H9 (cell line): ENCODE results near the gene CD300H. TPM values are rescaled to one million over a fixed set of nuclear protein-coding genes. Genes with fewer than 3 reads are reported as not detected.

ENCODE experiments used
- DNase-seq: peaks from one replicate; pipeline ENCODE4 v3.0.0-alpha.2; 2017
- H2AFZ ChIP-seq: one replicate; pipeline ENCODE4 v1.6.1; 2013; ENCODE audit warnings: mild to moderate bottlenecking, low read length, control low read depth, moderate library complexity
- H2AK5ac ChIP-seq: 2 replicates; pipeline ENCODE4 v1.6.1; 2013; ENCODE audit warnings: low read length, control low read depth, mixed read lengths; ENCODE audit not compliant: insufficient read length
- H2BK120ac ChIP-seq: one replicate; pipeline ENCODE4 v1.6.1; 2013; ENCODE audit warnings: low read depth, mild to moderate bottlenecking, low read length, control low read depth, inconsistent platforms; ENCODE audit not compliant: poor library complexity, severe bottlenecking
- H2BK12ac ChIP-seq: 2 replicates; pipeline ENCODE4 v1.6.1; 2013; ENCODE audit warnings: low read length, control low read depth, mixed read lengths, low read depth; ENCODE audit not compliant: insufficient read length
- H2BK15ac ChIP-seq: 2 replicates; pipeline ENCODE4 v1.6.1; 2013; ENCODE audit warnings: low read depth, low read length, control low read depth
- H2BK20ac ChIP-seq: one replicate; pipeline ENCODE4 v1.6.1; 2013; ENCODE audit warnings: low read depth, mild to moderate bottlenecking, low read length, control low read depth, inconsistent platforms; ENCODE audit not compliant: poor library complexity, severe bottlenecking
- H2BK5ac ChIP-seq: 2 replicates; pipeline ENCODE4 v1.6.1; 2013; ENCODE audit warnings: low read length, control low read depth, mixed read lengths; ENCODE audit not compliant: insufficient read length
- H3K14ac ChIP-seq: 2 replicates; pipeline ENCODE4 v1.6.1; 2013; ENCODE audit warnings: low read length, control low read depth; ENCODE audit not compliant: insufficient read depth
- H3K18ac ChIP-seq: 2 replicates; pipeline ENCODE4 v1.6.1; 2013; ENCODE audit warnings: low read depth, mild to moderate bottlenecking, mixed read lengths, low read length, control low read depth; ENCODE audit not compliant: insufficient read length
- H3K23ac ChIP-seq: 2 replicates; pipeline ENCODE4 v1.6.1; 2013; ENCODE audit warnings: low read length, control low read depth, mixed read lengths, low read depth; ENCODE audit not compliant: insufficient read length
- H3K23me2 ChIP-seq: 2 replicates; pipeline ENCODE4 v1.6.1; 2013; ENCODE audit warnings: low read depth, mild to moderate bottlenecking, mixed read lengths, low read length, control low read depth; ENCODE audit not compliant: insufficient read length, poor library complexity, severe bottlenecking
- H3K27ac ChIP-seq: 2 replicates; pipeline ENCODE4 v1.5.1; 2013; ENCODE audit warnings: low read length, control low read depth, mixed read lengths, low read depth; ENCODE audit not compliant: insufficient read length
- H3K27me3 ChIP-seq: 2 replicates; pipeline ENCODE4 v1.6.1; 2013; ENCODE audit warnings: low read length, control low read depth, inconsistent platforms; ENCODE audit not compliant: insufficient read depth
- H3K4ac ChIP-seq: 2 replicates; pipeline ENCODE4 v1.6.1; 2013; ENCODE audit warnings: low read depth, mild to moderate bottlenecking, control low read depth, inconsistent platforms, low read length, moderate library complexity
- H3K4me1 ChIP-seq: 2 replicates; pipeline ENCODE4 v1.6.1; 2013; ENCODE audit warnings: low read length, control low read depth, inconsistent platforms; ENCODE audit not compliant: insufficient read depth
- H3K4me2 ChIP-seq: 2 replicates; pipeline ENCODE4 v1.6.1; 2013; ENCODE audit warnings: low read length, control low read depth, mixed read lengths; ENCODE audit not compliant: insufficient read length, insufficient read depth
- H3K56ac ChIP-seq: 2 replicates; pipeline ENCODE4 v1.6.1; 2013; ENCODE audit warnings: low read depth, mild to moderate bottlenecking, mixed read lengths, low read length, control low read depth; ENCODE audit not compliant: insufficient read length
- H3K79me1 ChIP-seq: 2 replicates; pipeline ENCODE4 v1.6.1; 2013; ENCODE audit warnings: low read depth, mild to moderate bottlenecking, moderate library complexity, low read length, control low read depth, inconsistent platforms; ENCODE audit not compliant: insufficient read depth, poor library complexity, severe bottlenecking
- H3K79me2 ChIP-seq: 2 replicates; pipeline ENCODE4 v1.6.1; 2013; ENCODE audit warnings: low read length, control low read depth, inconsistent platforms; ENCODE audit not compliant: insufficient read depth
- H3K9ac ChIP-seq: 2 replicates; pipeline ENCODE4 v1.6.1; 2013; ENCODE audit warnings: low read length, control low read depth, mixed read lengths; ENCODE audit not compliant: insufficient read length; ENCODE audit errors: extremely low read depth
- H3K9me3 ChIP-seq: one replicate; pipeline ENCODE4 v1.6.1; 2013; ENCODE audit warnings: low read depth, low read length, inconsistent platforms; ENCODE audit not compliant: control insufficient read depth
- H3T11ph ChIP-seq: one replicate; pipeline ENCODE4 v1.6.1; 2013; ENCODE audit warnings: mild to moderate bottlenecking, low read length, control low read depth, inconsistent platforms
- H4K20me1 ChIP-seq: one replicate; pipeline ENCODE4 v1.6.1; 2013; ENCODE audit not compliant: control insufficient read depth, insufficient read length, insufficient read depth
- H4K5ac ChIP-seq: 2 replicates; pipeline ENCODE4 v1.6.1; 2013; ENCODE audit warnings: low read depth, mild to moderate bottlenecking, mixed read lengths, low read length, control low read depth; ENCODE audit not compliant: insufficient read length
- H4K8ac ChIP-seq: replicated peaks from 2 replicates; pipeline ENCODE4 v1.6.1; 2013; ENCODE audit warnings: low read length, control low read depth, mixed read lengths, low read depth; ENCODE audit not compliant: insufficient read length
- H4K91ac ChIP-seq: 2 replicates; pipeline ENCODE4 v1.6.1; 2013; ENCODE audit warnings: low read depth, mild to moderate bottlenecking, moderate library complexity, mixed read lengths, low read length, control low read depth; ENCODE audit not compliant: insufficient read length
- H3K27ac Mint-ChIP-seq, 3 experiments: 2 replicates in 2 of 3; 3 replicates in 1 of 3; pipeline ENCODE4 v1.8.0; 2020 to 2021; ENCODE audit warnings: mixed read lengths in 3 of 3, mild to moderate bottlenecking in 1 of 3, moderate library complexity in 1 of 3
- H3K27me3 Mint-ChIP-seq: 2 replicates; pipeline ENCODE4 v1.8.0; 2021; ENCODE audit warnings: low read depth, mild to moderate bottlenecking, moderate library complexity, mixed read lengths
- H3K36me3 Mint-ChIP-seq, 3 experiments: 2 replicates in 2 of 3; 3 replicates in 1 of 3; pipeline ENCODE4 v1.8.0; 2020 to 2021; ENCODE audit warnings: low read depth in 3 of 3, mixed read lengths in 3 of 3; ENCODE audit not compliant: insufficient read depth in 1 of 3
- H3K4me1 Mint-ChIP-seq, 2 experiments: 2 replicates each; pipeline ENCODE4 v1.8.0; 2020; ENCODE audit warnings: mixed read lengths in 2 of 2
- H3K4me3 Mint-ChIP-seq, 2 experiments: 2 replicates in 1 of 2; 3 replicates in 1 of 2; pipeline ENCODE4 v1.8.0; 2020 to 2021; ENCODE audit warnings: mild to moderate bottlenecking in 2 of 2, mixed read lengths in 2 of 2, moderate library complexity in 1 of 2
- H3K9me3 Mint-ChIP-seq, 2 experiments: 2 replicates in 1 of 2; 3 replicates in 1 of 2; pipeline ENCODE4 v1.8.0; 2020; ENCODE audit warnings: mild to moderate bottlenecking in 2 of 2, mixed read lengths in 2 of 2, moderate library complexity in 1 of 2
- CTCF ChIP-seq: fragments of 200-600 bp; sonication (generic); conservative IDR thresholded peaks from 3 replicates; pipeline ENCODE4 v1.8.0; 2021; ENCODE audit warnings: antibody characterized with exemption, mild to moderate bottlenecking
- WGBS: extraction: QIAGEN DNeasy Blood & Tissue Kit; methylation state at CpG from one replicate; pipeline ENCODE4 v1.1.7; 2013; ENCODE audit warnings: missing lambda C conversion rate, low lambda C conversion rate, mixed read lengths; ENCODE audit not compliant: insufficient read length; ENCODE audit errors: extremely low coverage; 5-methylcytosine and 5-hydroxymethylcytosine counted together
- total RNA-seq: library from RNA; stranded (reverse); gene quantifications from 2 replicates; pipeline ENCODE4 v1.2.1, GENCODE V29; 2021

Gene CD300H
- total RNA-seq, 1 experiment from 2014 or later: not detected

- no peaks in the 10 kb centered on the region for H3K79me2 ChIP-seq
- no peaks in the 10 kb centered on the region for H3K79me1 ChIP-seq
- no peak overlapping the region for H3K23ac ChIP-seq
- H3K23me2 ChIP-seq: no peaks in the 10 kb centered on the region
- H4K91ac ChIP-seq: no peak overlapping the region
- peaks cover 0 to 2% of the 10 kb centered on the region in 2 experiments; a peak in 1 of 5 replicates for H3K9me3 Mint-ChIP-seq
- H4K8ac ChIP-seq: no peak overlapping the region
- no peaks in the 10 kb centered on the region for H4K20me1 ChIP-seq
- no peak overlapping the region for H3K18ac ChIP-seq
- no peak overlapping the region for H3K4me2 ChIP-seq
- no peak overlapping the region for H2BK120ac ChIP-seq
- H3K4me1 Mint-ChIP-seq: no peaks in the 10 kb centered on the region
- no peak overlapping the region for H3K4me3 Mint-ChIP-seq
- no peak overlapping the region for H2AFZ ChIP-seq
- H2BK15ac ChIP-seq: no peak overlapping the region
- H2AK5ac ChIP-seq: no peak overlapping the region
- TF ChIP-seq CTCF: no peak
- H2BK20ac ChIP-seq: no peak overlapping the region
- peaks cover 16% of the 10 kb centered on the region for H3K27me3 Mint-ChIP-seq
- no peak overlapping the region for H3K27ac ChIP-seq
- no peak overlapping the region for H3K4ac ChIP-seq
- no peak overlapping the region for H3K56ac ChIP-seq
- H3K9me3 ChIP-seq: no peaks in the 10 kb centered on the region
- H3K36me3 Mint-ChIP-seq: no peaks in the 10 kb centered on the region
- no peak overlapping the region for H2BK12ac ChIP-seq
- H3K14ac ChIP-seq: no peak overlapping the region; the same call in 1 of the 2 replicates
- no peak for DNase-seq
- H3K27ac Mint-ChIP-seq: no peak overlapping the region
- H3K27me3 ChIP-seq: no peaks in the 10 kb centered on the region
- no peak overlapping the region for H4K5ac ChIP-seq
- no peak overlapping the region for H3T11ph ChIP-seq
- no CpG with 5 or more reads among the region's 3 CpGs for WGBS
- H3K9ac ChIP-seq: no peak overlapping the region
- H3K4me1 ChIP-seq: no peaks in the 10 kb centered on the region
- H2BK5ac ChIP-seq: no peak overlapping the region
These were observed 19.6 kb downstream of the CD300H start for GRCh38 chr17:74547736-74548135.
